ENCODE results near the gene UBA52. TPM values are rescaled to one million over a fixed set of nuclear protein-coding genes. Genes with fewer than 3 reads are reported as not detected.

The UBA52 gene
- polyA plus RNA-seq, 1 experiment, result 2,472 TPM

- CTCF ChIA-PET, result interaction anchor here (1.7 kb wide), 1 partner anchor 58 kb away, joined by 4 read pairs; no protein-coding TSS in a partner anchor
- Histone ChIP-seq H3K27me3 (ENCODE audit: control insufficient read depth, insufficient read depth, low read length) (peaks cover 11% of the 10 kb centered on the region), H3K36me3 (ENCODE audit: control insufficient read depth, insufficient read depth, low read length) (no peaks in the 10 kb centered on the region), H3K4me3 (ENCODE audit: low read depth, low read length) (no peak overlapping the region)
- POLR2A ChIA-PET, result no interaction called here
- DNase-seq (ENCODE audit: low read depth), result no peak
- no peak for TF ChIP-seq CTCF (IDR thresholded peaks at IDR 0.05; ENCODE audit: insufficient read depth, low read depth, low read length)
Measured at GRCh38 chr19:18618236-18618635, 46.6 kb downstream of the UBA52 start.

GRCh38 chr19:18620311-18620710, 48.7 kb downstream of the UBA52 start:
- POLR2A ChIA-PET, result no interaction called here
- no peaks in the 10 kb centered on the region for H3K36me3 ChIP-seq (ENCODE audit: control insufficient read depth, insufficient read depth, low read length)
- CTCF ChIA-PET, result interaction anchor here (1.1 to 1.3 kb wide), 2 partner anchors 9 to 31 kb away, joined by 3 read pairs; partner anchors contain the start of gene REX1BD

GRCh38 chr19:18620902-18621301, 49.2 kb downstream of the UBA52 start:
- ChIA-PET POLR2A (no interaction called here), CTCF (no interaction called here)
- no peak for DNase-seq (ENCODE audit: low read depth)
- TF ChIP-seq CTCF (IDR thresholded peaks at IDR 0.05; ENCODE audit: insufficient read depth, low read depth, low read length), result no peak
- Histone ChIP-seq H3K36me3 (ENCODE audit: control insufficient read depth, insufficient read depth, low read length) (no peaks in the 10 kb centered on the region), H3K4me3 (ENCODE audit: low read depth, low read length) (no peak overlapping the region), H3K27me3 (ENCODE audit: control insufficient read depth, insufficient read depth, low read length) (peaks cover 2% of the 10 kb centered on the region)

More at GRCh38 chr19:18620311-18620710, 48.7 kb downstream of the UBA52 start:
- H3K4me3 ChIP-seq (ENCODE audit: low read depth, low read length), result no peak overlapping the region
- H3K27me3 ChIP-seq (ENCODE audit: control insufficient read depth, insufficient read depth, low read length), result peaks cover 2% of the 10 kb centered on the region
- no peak for TF ChIP-seq CTCF (IDR thresholded peaks at IDR 0.05; ENCODE audit: insufficient read depth, low read depth, low read length)
- no peak for DNase-seq (ENCODE audit: low read depth)

- no peak for DNase-seq (ENCODE audit: low read depth)
- ChIA-PET POLR2A (no interaction called here), CTCF (interaction anchor here (1.3 to 1.9 kb wide), 2 partner anchors 33 to 50 kb away, joined by 3 to 4 read pairs; no protein-coding TSS in a partner anchor)
- peaks cover 7% of the 10 kb centered on the region for H3K27me3 ChIP-seq (ENCODE audit: control insufficient read depth, insufficient read depth, low read length)
- H3K36me3 ChIP-seq (ENCODE audit: control insufficient read depth, insufficient read depth, low read length), result no peaks in the 10 kb centered on the region
- no peak for TF ChIP-seq CTCF (IDR thresholded peaks at IDR 0.05; ENCODE audit: insufficient read depth, low read depth, low read length)
- H3K4me3 ChIP-seq (ENCODE audit: low read depth, low read length), result no peak overlapping the region
Measured at GRCh38 chr19:18626906-18627305, 55.2 kb downstream of the UBA52 start.

Other genes with a start within 250 kb of the UBA52 start
- 94.7 and 99.8 TPM in 2 replicates for gene LSM4, start 248.8 kb upstream of the UBA52 start, polyA plus RNA-seq (2011; rRNA removed)
- 30.7 and 32.2 TPM in 2 replicates for gene PGPEP1, start 231.3 kb upstream of the UBA52 start, polyA plus RNA-seq (2011; rRNA removed)
- gene GDF15, start 185.7 kb upstream of the UBA52 start, polyA plus RNA-seq (2011; rRNA removed), result 19.0 and 30.8 TPM in 2 replicates
- gene LRRC25, start 174.2 kb upstream of the UBA52 start, polyA plus RNA-seq (2011; rRNA removed), result 0.06 TPM in 1 of 2 replicates, not detected in the other
- gene SSBP4, start 152.5 kb upstream of the UBA52 start, polyA plus RNA-seq (2011; rRNA removed), result 16.3 and 24.1 TPM in 2 replicates
- 13.5 and 27.0 TPM in 2 replicates for gene ISYNA1, start 133.7 kb upstream of the UBA52 start, polyA plus RNA-seq (2011; rRNA removed)
- 4.4 and 10.2 TPM in 2 replicates for gene ELL, start 49.8 kb upstream of the UBA52 start, polyA plus RNA-seq (2011; rRNA removed)
- 168 and 280 TPM in 2 replicates for gene FKBP8, start 28.3 kb upstream of the UBA52 start, polyA plus RNA-seq (2011; rRNA removed)
- gene KXD1, start 14.0 kb upstream of the UBA52 start, polyA plus RNA-seq (2011; rRNA removed), result 100 and 163 TPM in 2 replicates
- gene REX1BD, start 16.9 kb downstream of the UBA52 start, polyA plus RNA-seq (2011; rRNA removed), result 22.4 and 24.3 TPM in 2 replicates
- gene CRLF1, start 34.9 kb downstream of the UBA52 start, polyA plus RNA-seq (2011; rRNA removed), result 5.6 and 6.6 TPM in 2 replicates
- 0.69 and 1.6 TPM in 2 replicates for gene TMEM59L, start 41.0 kb downstream of the UBA52 start, polyA plus RNA-seq (2011; rRNA removed)
- gene KLHL26, start 65.2 kb downstream of the UBA52 start, polyA plus RNA-seq (2011; rRNA removed), result 0.91 and 2.3 TPM in 2 replicates
- gene CRTC1, start 111.8 kb downstream of the UBA52 start, polyA plus RNA-seq (2011; rRNA removed), result 0.97 and 1.5 TPM in 2 replicates
- gene COMP, start 219.4 kb downstream of the UBA52 start, polyA plus RNA-seq (2011; rRNA removed), result 8.6 and 9.2 TPM in 2 replicates

All from BJ (cell line).